Neutrophil (primary cell): Measurements from ENCODE around the gene CIP2A.

Source experiments
- H3K27ac ChIP-seq: fragments of 200-600 bp; sonication (generic); 2 replicates; pipeline ENCODE4 v1.5.1; 2016; ENCODE audit warnings: mild to moderate bottlenecking, moderate library complexity
- H3K27me3 ChIP-seq: fragments of 200-600 bp; sonication (generic); 2 replicates; pipeline ENCODE4 v1.6.0; 2016; ENCODE audit warnings: mild to moderate bottlenecking
- H3K36me3 ChIP-seq: fragments of 200-600 bp; sonication (generic); 2 replicates; pipeline ENCODE4 v1.5.1; 2017
- H3K4me1 ChIP-seq, 2 experiments: fragments of 200-600 bp in 1 of 2; sonication (generic) in 1 of 2; 1 replicate in 1 of 2; 2 replicates in 1 of 2; pipeline versions ENCODE4 v1.5.1 to v1.6.1; 2013 to 2016; ENCODE audit warnings: low read depth in 1 of 2, low read length in 1 of 2, mild to moderate bottlenecking in 1 of 2, moderate library complexity in 1 of 2; ENCODE audit not compliant: control insufficient read depth in 1 of 2, insufficient read depth in 1 of 2
- H3K4me3 ChIP-seq, 2 experiments: fragments of 200-600 bp in 1 of 2; sonication (generic) in 1 of 2; 1 replicate in 1 of 2; 2 replicates in 1 of 2; pipeline ENCODE4 v1.5.1; 2013 to 2016; ENCODE audit warnings: low read depth in 1 of 2, low read length in 1 of 2, mild to moderate bottlenecking in 1 of 2, moderate library complexity in 1 of 2
- H3K9me3 ChIP-seq: fragments of 200-600 bp; sonication (generic); 2 replicates; pipeline ENCODE4 v1.5.1; 2016
- TF ChIP-seq, protein P1 (sequence below): fragments of 200-600 bp; sonication (generic); IDR thresholded peaks from 2 replicates; pipeline ENCODE4 v1.5.1; 2016; ENCODE audit warnings: antibody characterized with exemption

CIP2A gene

DNA sequence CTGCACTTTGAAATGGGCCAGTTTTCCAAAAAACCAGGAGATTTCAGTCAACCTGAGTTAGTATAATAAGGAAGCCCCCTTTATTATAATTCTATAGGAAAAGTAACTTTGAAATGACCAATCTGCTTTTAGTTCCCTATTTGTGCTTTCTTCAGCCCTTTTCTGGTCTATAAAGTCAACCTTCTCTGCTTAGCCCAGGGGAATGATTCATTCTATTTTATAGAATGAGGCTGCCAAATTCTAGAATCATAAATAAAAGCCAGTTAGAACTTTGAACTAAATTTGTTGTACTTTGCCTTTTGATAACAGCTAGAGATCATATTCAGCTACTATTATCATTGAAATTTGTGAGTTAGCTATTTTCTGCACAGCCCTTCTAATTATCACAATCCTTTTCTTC is 24.7 kb downstream of the CIP2A start:
- no peak overlapping the region for H3K27ac ChIP-seq
- TF ChIP-seq, protein P1, sequence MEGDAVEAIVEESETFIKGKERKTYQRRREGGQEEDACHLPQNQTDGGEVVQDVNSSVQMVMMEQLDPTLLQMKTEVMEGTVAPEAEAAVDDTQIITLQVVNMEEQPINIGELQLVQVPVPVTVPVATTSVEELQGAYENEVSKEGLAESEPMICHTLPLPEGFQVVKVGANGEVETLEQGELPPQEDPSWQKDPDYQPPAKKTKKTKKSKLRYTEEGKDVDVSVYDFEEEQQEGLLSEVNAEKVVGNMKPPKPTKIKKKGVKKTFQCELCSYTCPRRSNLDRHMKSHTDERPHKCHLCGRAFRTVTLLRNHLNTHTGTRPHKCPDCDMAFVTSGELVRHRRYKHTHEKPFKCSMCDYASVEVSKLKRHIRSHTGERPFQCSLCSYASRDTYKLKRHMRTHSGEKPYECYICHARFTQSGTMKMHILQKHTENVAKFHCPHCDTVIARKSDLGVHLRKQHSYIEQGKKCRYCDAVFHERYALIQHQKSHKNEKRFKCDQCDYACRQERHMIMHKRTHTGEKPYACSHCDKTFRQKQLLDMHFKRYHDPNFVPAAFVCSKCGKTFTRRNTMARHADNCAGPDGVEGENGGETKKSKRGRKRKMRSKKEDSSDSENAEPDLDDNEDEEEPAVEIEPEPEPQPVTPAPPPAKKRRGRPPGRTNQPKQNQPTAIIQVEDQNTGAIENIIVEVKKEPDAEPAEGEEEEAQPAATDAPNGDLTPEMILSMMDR, result no peak
- H3K36me3 ChIP-seq, result peaks cover 46% of the 10 kb centered on the region
- H3K4me1 ChIP-seq, result no peaks in the 10 kb centered on the region
- H3K27me3 ChIP-seq, result no peaks in the 10 kb centered on the region
- H3K4me3 ChIP-seq, result no peak overlapping the region
- H3K9me3 ChIP-seq, result no peaks in the 10 kb centered on the region

DNA sequence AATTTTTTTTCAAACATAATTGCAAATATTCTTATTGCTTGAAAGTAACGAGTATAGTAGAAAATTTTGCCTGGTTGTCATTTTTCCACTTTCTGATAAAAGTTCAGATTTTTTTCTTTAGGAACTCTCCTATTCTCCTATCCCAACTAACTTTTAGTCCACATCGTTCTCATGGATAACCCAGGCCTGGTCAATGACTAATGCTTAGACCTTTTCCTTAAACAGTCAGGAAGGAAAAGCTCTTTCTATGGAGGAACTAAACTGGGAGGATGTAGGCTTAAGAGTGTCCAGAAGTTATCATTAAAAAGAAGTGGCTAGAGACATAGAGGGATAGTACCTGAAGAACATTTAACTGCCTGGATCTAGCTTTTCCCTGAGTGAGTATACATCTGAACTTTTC is 26.7 kb downstream of the CIP2A start:
- H3K27ac ChIP-seq, result no peak overlapping the region
- no peaks in the 10 kb centered on the region for H3K9me3 ChIP-seq
- H3K36me3 ChIP-seq, result peaks cover 54% of the 10 kb centered on the region
- TF ChIP-seq, protein P1, result no peak
- no peak overlapping the region for H3K4me3 ChIP-seq
- peaks cover 0 to under 1% of the 10 kb centered on the region in 2 experiments for H3K4me1 ChIP-seq
- H3K27me3 ChIP-seq, result no peaks in the 10 kb centered on the region

DNA sequence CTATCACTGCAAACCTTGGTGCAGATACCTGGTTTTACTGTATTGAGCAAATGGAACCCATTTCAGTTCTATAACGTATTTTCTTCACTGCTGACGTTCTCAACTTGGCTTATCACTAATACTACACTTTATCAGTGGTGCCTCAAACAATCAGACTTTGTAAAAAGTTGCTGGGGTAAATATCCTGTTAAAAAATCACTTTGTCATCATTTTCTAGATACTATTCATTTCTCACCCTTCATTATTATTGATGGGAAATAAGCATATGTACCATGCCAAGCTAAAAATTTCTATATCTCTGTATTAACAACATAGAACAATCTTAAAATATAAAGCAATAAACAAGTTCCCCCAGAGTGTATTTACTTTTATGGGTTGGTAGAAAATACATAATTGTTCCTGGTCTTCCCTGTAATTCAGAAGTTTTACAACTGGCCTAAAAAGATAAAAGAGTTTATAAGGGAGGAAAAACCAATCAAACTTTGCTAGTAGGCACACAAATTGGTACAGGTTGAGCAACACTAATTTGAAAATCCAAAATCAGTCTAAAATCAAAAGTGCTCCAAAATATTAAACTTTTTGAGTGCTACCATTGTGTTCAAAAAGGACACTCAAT is 33.2 kb downstream of the CIP2A start:
- Histone ChIP-seq H3K4me1 (peaks cover 6 to 11% of the 10 kb centered on the region in 2 experiments), H3K4me3 (no peak overlapping the region), H3K27ac (no peak overlapping the region), H3K9me3 (no peaks in the 10 kb centered on the region), H3K36me3 (peaks cover 44% of the 10 kb centered on the region), H3K27me3 (no peaks in the 10 kb centered on the region)
- TF ChIP-seq, protein P1, result no peak

DNA sequence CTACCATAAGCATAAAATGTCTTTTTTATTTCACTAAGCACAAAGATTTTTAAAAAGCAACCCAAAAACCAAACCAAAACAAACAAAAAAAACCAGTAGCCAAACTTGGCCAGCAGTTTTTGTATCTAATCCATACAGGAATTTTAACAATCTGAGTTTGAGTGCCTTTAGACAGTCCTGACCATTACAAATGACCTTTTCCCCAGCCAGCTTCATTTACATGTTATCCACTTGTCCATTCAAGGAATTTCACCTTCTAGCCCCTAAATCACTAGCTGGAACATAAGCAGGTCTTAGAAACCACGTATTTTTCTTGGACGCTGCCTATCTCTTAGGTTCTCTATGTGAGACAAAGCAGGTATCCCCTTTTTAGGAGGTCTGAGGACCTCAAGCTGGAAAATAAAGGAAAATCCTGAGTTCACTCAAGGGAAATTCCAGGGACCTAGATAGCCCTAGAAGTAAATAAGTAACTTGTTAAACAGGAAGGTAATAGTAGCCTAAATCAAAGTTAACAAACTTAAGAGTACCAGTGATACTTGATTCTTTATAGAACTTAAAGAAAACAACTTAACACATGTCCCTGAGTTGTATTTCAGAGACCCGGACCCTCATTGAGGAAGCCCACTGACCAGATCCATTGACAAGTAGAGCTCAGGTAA is 34.2 kb downstream of the CIP2A start:
- TF ChIP-seq, protein P1, result no peak
- Histone ChIP-seq H3K4me3 (no peak overlapping the region), H3K36me3 (peaks cover 36% of the 10 kb centered on the region), H3K27me3 (no peaks in the 10 kb centered on the region), H3K9me3 (no peaks in the 10 kb centered on the region), H3K27ac (no peak overlapping the region), H3K4me1 (peaks cover 6 to 11% of the 10 kb centered on the region in 2 experiments)

DNA sequence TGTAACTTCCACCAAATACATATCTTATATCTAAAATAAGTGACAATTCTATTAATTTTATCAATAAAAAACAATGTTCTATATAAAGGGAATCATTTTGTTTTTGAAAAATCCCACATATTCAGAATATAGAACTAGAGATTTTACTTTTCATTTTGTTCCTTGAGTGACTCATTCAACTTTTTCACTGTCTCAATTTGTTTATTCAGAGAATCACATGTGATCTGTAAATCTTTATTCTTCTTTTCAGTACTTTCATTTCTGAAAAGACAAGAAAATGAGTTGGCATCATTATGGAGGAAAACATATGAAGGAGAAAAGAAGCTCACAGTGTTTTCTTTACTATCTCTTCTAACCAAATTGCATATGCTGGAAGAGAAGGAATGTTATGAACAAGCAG is 35.0 kb downstream of the CIP2A start:
- Histone ChIP-seq H3K27ac (no peak overlapping the region), H3K4me1 (peaks cover 6 to 11% of the 10 kb centered on the region in 2 experiments), H3K27me3 (no peaks in the 10 kb centered on the region), H3K9me3 (no peaks in the 10 kb centered on the region), H3K4me3 (no peak overlapping the region), H3K36me3 (peaks cover 29% of the 10 kb centered on the region)
- TF ChIP-seq, protein P1, result no peak
